Measurements from ENCODE around the gene GOT1. TPM values are rescaled to one million over a fixed set of nuclear protein-coding genes. Genes with fewer than 3 reads are reported as not detected.

The GOT1 gene
- total and polyA plus RNA-seq, 2 donors (not counting 3 experiments of a cell fraction or from before 2014, with no cell fraction given), result 14.4 to 36.3 TPM

DNA sequence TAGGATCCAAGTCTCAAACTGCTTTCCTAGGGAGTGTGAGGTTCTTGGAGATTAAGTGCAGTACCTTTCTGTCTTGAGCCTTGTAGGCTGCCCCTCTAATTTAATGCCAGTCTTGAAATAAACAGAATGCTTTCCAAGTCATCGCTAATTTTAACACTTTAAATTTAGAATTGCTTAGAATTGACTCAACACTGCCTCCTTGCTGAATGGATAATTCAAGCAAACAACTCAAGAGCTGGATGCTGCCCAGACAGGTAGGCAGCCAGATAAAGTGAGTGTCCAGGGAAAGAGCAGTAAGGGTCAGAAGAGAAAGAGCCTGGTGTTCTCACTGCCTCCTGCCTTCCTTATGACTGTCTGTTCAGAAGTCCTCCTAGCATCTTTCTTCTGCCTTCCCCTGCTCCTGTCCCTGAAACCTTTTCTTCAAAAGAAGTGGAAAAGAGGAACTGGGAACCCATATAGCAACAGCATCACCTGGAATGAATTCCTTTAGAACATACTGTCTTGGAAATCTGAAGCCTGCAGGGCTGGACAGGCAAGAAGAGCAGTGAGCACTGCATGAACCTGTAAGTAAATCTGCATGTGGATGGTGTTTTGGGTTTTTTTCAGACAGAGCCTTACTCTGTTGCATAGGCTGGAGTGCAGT lies 3.1 kb upstream of the GOT1 start:
- dilution Hi-C loops (cut with MboI; ENCODE audit: extremely low pct_ligation_motif_present, low sequenced_read_pairs) (loop anchor here (25.0 kb wide), 1 partner anchor 179 kb away; the partner anchor contains the start of gene SLC25A28), intact Hi-C loops (cut with micrococcal nuclease) (loop anchor here (5.0 kb wide), 1 partner anchor 94 kb away; no protein-coding TSS in a partner anchor)
- FAIRE-seq, result no peak
- no peaks in the 10 kb centered on the region for H3K27me3 ChIP-seq (ENCODE audit: control insufficient read depth in 2 of 2, insufficient read depth in 2 of 2, low read length in 2 of 2)
- no peaks in the 10 kb centered on the region for H3K9me3 ChIP-seq (replicated peaks; ENCODE audit: control insufficient read depth, insufficient read depth, low read length)
- H3K4me3 ChIP-seq (replicated peaks in 1 of 3; ENCODE audit: insufficient read depth in 1 of 3, low read depth in 1 of 3, low read length in 3 of 3), result no peak overlapping the region
- POLR2A ChIA-PET, result no interaction called here
- peaks cover 11% of the 10 kb centered on the region for H3K79me2 ChIP-seq (ENCODE audit: control insufficient read depth, insufficient read depth, low read length)
- H3K27ac ChIP-seq (ENCODE audit: insufficient read depth, low read depth, low read length), result no peak overlapping the region
- no peak for TF ChIP-seq JUN (IDR thresholded peaks at IDR 0.05; ENCODE audit: borderline replicate concordance, insufficient read depth, insufficient read length, low read depth)
- TF ChIP-seq, protein P1, sequence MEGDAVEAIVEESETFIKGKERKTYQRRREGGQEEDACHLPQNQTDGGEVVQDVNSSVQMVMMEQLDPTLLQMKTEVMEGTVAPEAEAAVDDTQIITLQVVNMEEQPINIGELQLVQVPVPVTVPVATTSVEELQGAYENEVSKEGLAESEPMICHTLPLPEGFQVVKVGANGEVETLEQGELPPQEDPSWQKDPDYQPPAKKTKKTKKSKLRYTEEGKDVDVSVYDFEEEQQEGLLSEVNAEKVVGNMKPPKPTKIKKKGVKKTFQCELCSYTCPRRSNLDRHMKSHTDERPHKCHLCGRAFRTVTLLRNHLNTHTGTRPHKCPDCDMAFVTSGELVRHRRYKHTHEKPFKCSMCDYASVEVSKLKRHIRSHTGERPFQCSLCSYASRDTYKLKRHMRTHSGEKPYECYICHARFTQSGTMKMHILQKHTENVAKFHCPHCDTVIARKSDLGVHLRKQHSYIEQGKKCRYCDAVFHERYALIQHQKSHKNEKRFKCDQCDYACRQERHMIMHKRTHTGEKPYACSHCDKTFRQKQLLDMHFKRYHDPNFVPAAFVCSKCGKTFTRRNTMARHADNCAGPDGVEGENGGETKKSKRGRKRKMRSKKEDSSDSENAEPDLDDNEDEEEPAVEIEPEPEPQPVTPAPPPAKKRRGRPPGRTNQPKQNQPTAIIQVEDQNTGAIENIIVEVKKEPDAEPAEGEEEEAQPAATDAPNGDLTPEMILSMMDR (IDR thresholded peaks at IDR 0.05; ENCODE audit: extremely low read depth in 1 of 2, insufficient read depth in 1 of 2, low read depth in 1 of 2, low read length in 2 of 2), result peak in 1 of 2 donors; percentile 4
- no peak overlapping the region for H2AFZ ChIP-seq (ENCODE audit: low read depth, low read length)
- no peak overlapping the region for H3K9ac ChIP-seq (replicated peaks; ENCODE audit: extremely low read depth, insufficient read depth, low read length)
- peaks cover 14% of the 10 kb centered on the region for H3K4me1 ChIP-seq (ENCODE audit: control insufficient read depth, extremely low read depth, insufficient read depth, low read length)
- peak; percentile 9 for DNase-seq (ENCODE audit: low read depth, low spot score)
- CTCF ChIA-PET, result interaction anchor here (0.6 to 7.9 kb wide), 10 partner anchors 23 to 966 kb away, joined by 3 to 233 read pairs (median 4); no protein-coding TSS in a partner anchor
- H3K36me3 ChIP-seq (ENCODE audit: control insufficient read depth in 2 of 2, extremely low read depth in 1 of 2, insufficient read depth in 2 of 2, low read length in 2 of 2), result no peaks in the 10 kb centered on the region
- no peaks in the 10 kb centered on the region for H4K20me1 ChIP-seq (replicated peaks; ENCODE audit: control insufficient read depth, extremely low read depth, insufficient read depth, low read length)
- H3K9me1 ChIP-seq (replicated peaks; ENCODE audit: control insufficient read depth, extremely low read depth, insufficient read depth, low read length), result no peaks in the 10 kb centered on the region
- no peak overlapping the region for H3K4me2 ChIP-seq (ENCODE audit: insufficient read depth, low read length)
- no TSS peak for BruUV-seq (replicated peaks)

DNA sequence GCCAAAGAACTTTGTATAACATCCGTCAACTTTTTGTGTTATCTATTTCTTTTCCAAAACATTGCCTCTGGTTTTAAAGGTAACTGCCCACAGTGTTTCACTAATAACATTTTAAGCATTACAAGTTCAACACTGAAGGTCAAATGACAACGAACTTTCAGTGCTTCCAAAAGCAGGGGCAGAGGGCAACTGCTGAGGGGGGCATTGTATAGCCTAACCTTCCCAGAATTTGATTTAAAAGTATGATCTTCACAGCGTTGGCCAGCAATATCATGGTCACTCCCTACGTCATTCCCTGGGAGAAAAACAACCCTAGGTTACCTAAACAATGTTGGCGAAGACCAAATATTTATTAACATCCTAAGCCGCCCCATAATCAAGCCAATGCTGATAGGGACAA lies 2.5 kb upstream of the GOT1 start:
- H3K36me3 ChIP-seq (ENCODE audit: control insufficient read depth in 2 of 2, extremely low read depth in 1 of 2, insufficient read depth in 2 of 2, low read length in 2 of 2), result no peaks in the 10 kb centered on the region
- FAIRE-seq, result no peak
- H4K20me1 ChIP-seq (replicated peaks; ENCODE audit: control insufficient read depth, extremely low read depth, insufficient read depth, low read length), result no peaks in the 10 kb centered on the region
- CTCF ChIA-PET, result interaction anchor here (1.0 to 7.9 kb wide), 5 partner anchors 39 to 966 kb away, joined by 4 to 233 read pairs (median 6); no protein-coding TSS in a partner anchor
- no peak overlapping the region for H3K9ac ChIP-seq (replicated peaks; ENCODE audit: extremely low read depth, insufficient read depth, low read length)
- H3K9me1 ChIP-seq (replicated peaks; ENCODE audit: control insufficient read depth, extremely low read depth, insufficient read depth, low read length), result no peaks in the 10 kb centered on the region
- POLR2A ChIA-PET, result no interaction called here
- no TSS peak for BruUV-seq (replicated peaks)
- H3K27me3 ChIP-seq (ENCODE audit: control insufficient read depth in 2 of 2, insufficient read depth in 2 of 2, low read length in 2 of 2), result no peaks in the 10 kb centered on the region
- intact Hi-C loops (cut with micrococcal nuclease) (loop anchor here (5.0 kb wide), 1 partner anchor 94 kb away; no protein-coding TSS in a partner anchor), dilution Hi-C loops (cut with MboI; ENCODE audit: extremely low pct_ligation_motif_present, low sequenced_read_pairs) (loop anchor here (25.0 kb wide), 1 partner anchor 179 kb away; the partner anchor contains the start of gene SLC25A28)
- no peak overlapping the region for H3K4me3 ChIP-seq (replicated peaks in 1 of 3; ENCODE audit: insufficient read depth in 1 of 3, low read depth in 1 of 3, low read length in 3 of 3)
- peaks cover 11% of the 10 kb centered on the region for H3K79me2 ChIP-seq (ENCODE audit: control insufficient read depth, insufficient read depth, low read length)
- DNase-seq (ENCODE audit: low read depth, low spot score), result no peak
- TF ChIP-seq, protein P2, sequence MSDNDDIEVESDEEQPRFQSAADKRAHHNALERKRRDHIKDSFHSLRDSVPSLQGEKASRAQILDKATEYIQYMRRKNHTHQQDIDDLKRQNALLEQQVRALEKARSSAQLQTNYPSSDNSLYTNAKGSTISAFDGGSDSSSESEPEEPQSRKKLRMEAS (IDR thresholded peaks at IDR 0.05; ENCODE audit: insufficient read depth, insufficient read length), result no peak
- TF ChIP-seq JUN (IDR thresholded peaks at IDR 0.05; ENCODE audit: borderline replicate concordance, insufficient read depth, insufficient read length, low read depth), result no peak
- TF ChIP-seq GATA2 (IDR thresholded peaks at IDR 0.05; ENCODE audit: insufficient read depth, insufficient read length, low read depth, low read length), result no peak
- TF ChIP-seq, protein P1 (IDR thresholded peaks at IDR 0.05; ENCODE audit: extremely low read depth in 1 of 2, insufficient read depth in 1 of 2, low read depth in 1 of 2, low read length in 2 of 2), result no peak
- no peak for TF ChIP-seq POLR2A (IDR thresholded peaks at IDR 0.05; ENCODE audit: low read depth, low read length)
- TF ChIP-seq EZH2 (IDR thresholded peaks at IDR 0.05; ENCODE audit: borderline replicate concordance, low read depth, low read length, severe bottlenecking), result no peak
- no peak overlapping the region for H3K27ac ChIP-seq (ENCODE audit: insufficient read depth, low read depth, low read length)
- H3K4me2 ChIP-seq (ENCODE audit: insufficient read depth, low read length), result no peak overlapping the region
- no peaks in the 10 kb centered on the region for H3K9me3 ChIP-seq (replicated peaks; ENCODE audit: control insufficient read depth, insufficient read depth, low read length)
- no peak overlapping the region for H2AFZ ChIP-seq (ENCODE audit: low read depth, low read length)
- H3K4me1 ChIP-seq (ENCODE audit: control insufficient read depth, extremely low read depth, insufficient read depth, low read length), result peaks cover 14% of the 10 kb centered on the region

All from endothelial cell of umbilical vein (primary cell).